MM.1S (cell line): ENCODE data around the gene ZCCHC24.

ENCODE experiments used
- DNase-seq: peaks from one replicate; pipeline ENCODE4 v3.0.0-alpha.2; 2015
- H2AFZ ChIP-seq: fragments of 300-600 bp; sonication (generic); 2 replicates; pipeline ENCODE4 v1.6.0; 2016; ENCODE audit warnings: antibody characterized with exemption, low read length
- H3F3A ChIP-seq: fragments of 300-600 bp; sonication (generic); 2 replicates; pipeline ENCODE4 v1.6.1; 2016; ENCODE audit warnings: mild to moderate bottlenecking, antibody characterized with exemption, low read length, moderate library complexity, mixed read lengths; ENCODE audit not compliant: insufficient read depth
- H3K27ac ChIP-seq: fragments of 300-600 bp; sonication (generic); 2 replicates; pipeline ENCODE4 v1.5.1; 2016; ENCODE audit warnings: mild to moderate bottlenecking, low read length
- H3K27me3 ChIP-seq: fragments of 300-600 bp; sonication (generic); replicated peaks from 2 replicates; pipeline ENCODE4 v1.6.0; 2016; ENCODE audit warnings: low read length; ENCODE audit not compliant: insufficient read depth
- H3K36me3 ChIP-seq: fragments of 300-600 bp; sonication (generic); replicated peaks from 2 replicates; pipeline ENCODE4 v1.6.1; 2016; ENCODE audit warnings: mild to moderate bottlenecking, low read length, mixed read lengths; ENCODE audit not compliant: insufficient read depth
- H3K4me1 ChIP-seq: fragments of 300-600 bp; sonication (generic); 2 replicates; pipeline ENCODE4 v1.6.1; 2016; ENCODE audit warnings: low read length, mixed read lengths
- H3K4me2 ChIP-seq: fragments of 300-600 bp; sonication (generic); 2 replicates; pipeline ENCODE4 v1.6.0; 2016; ENCODE audit warnings: low read depth, low read length
- H3K4me3 ChIP-seq: fragments of 300-600 bp; sonication (generic); 2 replicates; pipeline ENCODE4 v1.5.1; 2016; ENCODE audit warnings: low read length, mixed read lengths
- H3K79me2 ChIP-seq: fragments of 300-600 bp; sonication (generic); 2 replicates; pipeline ENCODE4 v1.6.1; 2016; ENCODE audit warnings: mixed run types, low read length, mixed read lengths
- H3K9ac ChIP-seq: fragments of 300-600 bp; sonication (generic); 2 replicates; pipeline ENCODE4 v1.6.1; 2016; ENCODE audit warnings: low read length, mixed read lengths
- H3K9me2 ChIP-seq: fragments of 300-600 bp; sonication (generic); replicated peaks from 2 replicates; pipeline ENCODE4 v1.6.1; 2016; ENCODE audit warnings: mild to moderate bottlenecking, low read length, mixed read lengths; ENCODE audit not compliant: insufficient read depth
- H3K9me3 ChIP-seq: fragments of 300-600 bp; sonication (generic); replicated peaks from 2 replicates; pipeline ENCODE4 v1.6.1; 2016; ENCODE audit warnings: mild to moderate bottlenecking, low read length, mixed read lengths; ENCODE audit not compliant: insufficient read depth
- H4K20me1 ChIP-seq: fragments of 300-600 bp; sonication (generic); 2 replicates; pipeline ENCODE4 v1.6.1; 2016; ENCODE audit warnings: mild to moderate bottlenecking, low read length, moderate library complexity, mixed read lengths; ENCODE audit not compliant: insufficient read depth
- EZH2 ChIP-seq: fragments of 300-600 bp; sonication (generic); optimal IDR thresholded peaks from 2 replicates; pipeline ENCODE3; 2017; ENCODE audit warnings: low read depth, mild to moderate bottlenecking, antibody characterized with exemption, low read length, mixed read lengths
- EZH2phosphoT487 ChIP-seq: fragments of 300-600 bp; sonication (generic); IDR thresholded peaks from 2 replicates; pipeline ENCODE4 v1.6.1; 2018; ENCODE audit warnings: antibody characterized with exemption, low read length
- TF ChIP-seq, protein P1 (sequence below): fragments of 300-600 bp; sonication (generic); IDR thresholded peaks from 2 replicates; pipeline ENCODE4 v1.5.1; 2016; ENCODE audit warnings: antibody characterized with exemption, low read length, mixed read lengths

ZCCHC24 gene

DNA sequence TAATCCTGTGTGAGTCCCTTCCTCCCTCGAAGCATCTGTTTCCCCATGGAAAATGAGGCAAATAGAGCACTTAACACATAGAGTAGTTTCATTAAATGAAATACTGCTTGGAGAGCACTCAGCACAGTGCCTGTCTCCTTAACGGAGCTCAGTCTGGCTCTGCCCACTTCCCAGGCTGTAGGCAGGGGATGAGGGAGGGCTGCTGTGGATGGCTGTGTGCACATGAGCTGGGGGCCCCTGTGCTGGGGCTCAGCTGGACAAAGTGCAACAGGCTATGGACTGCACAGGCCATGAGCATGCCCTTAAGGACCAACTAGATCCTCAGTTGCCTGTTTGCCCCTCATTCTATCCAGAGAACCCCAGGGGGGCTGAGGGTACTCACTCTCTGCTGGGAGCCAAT is 14.5 kb downstream of the ZCCHC24 start:
- Histone ChIP-seq H3K79me2 (no peaks in the 10 kb centered on the region), H3K4me2 (no peak overlapping the region), H3K27ac (no peak overlapping the region), H3K4me1 (no peaks in the 10 kb centered on the region), H3K36me3 (no peaks in the 10 kb centered on the region), H3K4me3 (no peak overlapping the region), H3K27me3 (no peaks in the 10 kb centered on the region), H2AFZ (no peak overlapping the region), H3K9me3 (no peaks in the 10 kb centered on the region), H3K9me2 (no peaks in the 10 kb centered on the region), H3F3A (no peaks in the 10 kb centered on the region), H3K9ac (no peak overlapping the region), H4K20me1 (no peaks in the 10 kb centered on the region)
- TF ChIP-seq, protein P1, sequence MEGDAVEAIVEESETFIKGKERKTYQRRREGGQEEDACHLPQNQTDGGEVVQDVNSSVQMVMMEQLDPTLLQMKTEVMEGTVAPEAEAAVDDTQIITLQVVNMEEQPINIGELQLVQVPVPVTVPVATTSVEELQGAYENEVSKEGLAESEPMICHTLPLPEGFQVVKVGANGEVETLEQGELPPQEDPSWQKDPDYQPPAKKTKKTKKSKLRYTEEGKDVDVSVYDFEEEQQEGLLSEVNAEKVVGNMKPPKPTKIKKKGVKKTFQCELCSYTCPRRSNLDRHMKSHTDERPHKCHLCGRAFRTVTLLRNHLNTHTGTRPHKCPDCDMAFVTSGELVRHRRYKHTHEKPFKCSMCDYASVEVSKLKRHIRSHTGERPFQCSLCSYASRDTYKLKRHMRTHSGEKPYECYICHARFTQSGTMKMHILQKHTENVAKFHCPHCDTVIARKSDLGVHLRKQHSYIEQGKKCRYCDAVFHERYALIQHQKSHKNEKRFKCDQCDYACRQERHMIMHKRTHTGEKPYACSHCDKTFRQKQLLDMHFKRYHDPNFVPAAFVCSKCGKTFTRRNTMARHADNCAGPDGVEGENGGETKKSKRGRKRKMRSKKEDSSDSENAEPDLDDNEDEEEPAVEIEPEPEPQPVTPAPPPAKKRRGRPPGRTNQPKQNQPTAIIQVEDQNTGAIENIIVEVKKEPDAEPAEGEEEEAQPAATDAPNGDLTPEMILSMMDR = no peak
- TF ChIP-seq EZH2 (no peak), EZH2phosphoT487 (no peak)
- DNase-seq = no peak

DNA sequence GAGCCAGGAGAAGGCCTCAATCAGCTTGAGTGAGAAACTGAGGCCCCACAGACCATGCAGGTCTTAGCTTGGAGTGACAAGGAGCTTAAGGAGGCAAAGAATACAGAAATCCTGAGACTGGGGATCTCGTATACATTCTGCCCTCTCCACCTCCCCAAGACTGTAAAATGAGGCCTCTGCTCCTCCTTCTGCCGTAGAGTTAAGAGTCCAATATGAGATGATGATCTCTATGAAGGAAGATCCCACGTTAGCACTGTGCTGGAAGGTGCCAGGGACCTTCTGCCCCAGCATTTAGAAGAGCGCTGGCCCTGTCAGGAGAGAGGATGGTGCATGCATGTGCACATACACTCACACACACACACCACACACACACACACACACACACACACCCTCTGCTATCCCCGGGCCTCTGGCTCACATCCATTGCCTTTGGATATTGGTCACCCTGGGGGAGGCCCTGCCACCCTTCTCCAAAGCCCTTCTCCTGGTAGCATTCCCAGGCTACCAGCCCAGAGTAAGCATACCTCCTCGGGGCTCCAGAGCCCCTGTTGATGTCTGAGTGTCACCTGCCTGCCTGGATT is 15.0 kb downstream of the ZCCHC24 start:
- H3K9ac ChIP-seq = no peak overlapping the region
- no peaks in the 10 kb centered on the region for H3K9me3 ChIP-seq
- no peak for DNase-seq
- no peaks in the 10 kb centered on the region for H3F3A ChIP-seq
- no peaks in the 10 kb centered on the region for H3K9me2 ChIP-seq
- H3K27me3 ChIP-seq = no peaks in the 10 kb centered on the region
- H3K4me3 ChIP-seq = no peak overlapping the region
- H3K79me2 ChIP-seq = no peaks in the 10 kb centered on the region
- TF ChIP-seq EZH2 (no peak), EZH2phosphoT487 (no peak)
- TF ChIP-seq, protein P1 = no peak
- no peaks in the 10 kb centered on the region for H4K20me1 ChIP-seq
- no peaks in the 10 kb centered on the region for H3K36me3 ChIP-seq
- H3K27ac ChIP-seq = no peak overlapping the region
- no peak overlapping the region for H3K4me2 ChIP-seq
- no peak overlapping the region for H2AFZ ChIP-seq
- no peaks in the 10 kb centered on the region for H3K4me1 ChIP-seq

- Histone ChIP-seq H3K9ac (no peak overlapping the region), H3K9me3 (no peaks in the 10 kb centered on the region), H3K9me2 (no peaks in the 10 kb centered on the region), H4K20me1 (no peaks in the 10 kb centered on the region), H3K4me1 (no peaks in the 10 kb centered on the region), H3K27me3 (no peaks in the 10 kb centered on the region), H2AFZ (no peak overlapping the region), H3K36me3 (no peaks in the 10 kb centered on the region), H3K79me2 (no peaks in the 10 kb centered on the region), H3K4me2 (no peak overlapping the region), H3K27ac (no peak overlapping the region), H3F3A (no peaks in the 10 kb centered on the region), H3K4me3 (no peak overlapping the region)
- TF ChIP-seq EZH2phosphoT487 (no peak), EZH2 (no peak)
- TF ChIP-seq, protein P1 = no peak
- no peak for DNase-seq
These were observed 15.7 kb downstream of the ZCCHC24 start for GRCh38 chr10:79429751-79430150.
